Measurements from ENCODE around the gene GALNT9.

Gene GALNT9

DNA sequence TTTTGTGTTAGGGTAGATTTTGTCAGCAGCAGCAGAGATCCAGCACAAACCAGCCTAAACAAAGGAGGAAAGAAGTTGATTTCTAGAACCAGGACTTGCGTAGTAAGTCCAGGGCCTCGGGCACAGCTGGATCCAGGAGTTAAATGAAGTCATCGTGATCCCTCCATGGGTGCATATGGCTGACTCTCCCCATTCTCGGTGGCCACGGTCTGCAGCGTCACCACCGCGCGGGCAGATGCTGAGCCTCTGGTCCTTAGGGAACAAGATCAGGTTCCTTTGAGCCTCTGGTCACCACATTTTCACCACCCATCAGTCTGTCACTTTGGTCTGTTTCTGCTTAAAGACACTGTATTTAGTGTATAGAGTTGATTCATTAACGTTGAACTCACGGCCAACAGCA, 14.8 kb upstream of the GALNT9 start:
- no peak for DNase-seq

DNA sequence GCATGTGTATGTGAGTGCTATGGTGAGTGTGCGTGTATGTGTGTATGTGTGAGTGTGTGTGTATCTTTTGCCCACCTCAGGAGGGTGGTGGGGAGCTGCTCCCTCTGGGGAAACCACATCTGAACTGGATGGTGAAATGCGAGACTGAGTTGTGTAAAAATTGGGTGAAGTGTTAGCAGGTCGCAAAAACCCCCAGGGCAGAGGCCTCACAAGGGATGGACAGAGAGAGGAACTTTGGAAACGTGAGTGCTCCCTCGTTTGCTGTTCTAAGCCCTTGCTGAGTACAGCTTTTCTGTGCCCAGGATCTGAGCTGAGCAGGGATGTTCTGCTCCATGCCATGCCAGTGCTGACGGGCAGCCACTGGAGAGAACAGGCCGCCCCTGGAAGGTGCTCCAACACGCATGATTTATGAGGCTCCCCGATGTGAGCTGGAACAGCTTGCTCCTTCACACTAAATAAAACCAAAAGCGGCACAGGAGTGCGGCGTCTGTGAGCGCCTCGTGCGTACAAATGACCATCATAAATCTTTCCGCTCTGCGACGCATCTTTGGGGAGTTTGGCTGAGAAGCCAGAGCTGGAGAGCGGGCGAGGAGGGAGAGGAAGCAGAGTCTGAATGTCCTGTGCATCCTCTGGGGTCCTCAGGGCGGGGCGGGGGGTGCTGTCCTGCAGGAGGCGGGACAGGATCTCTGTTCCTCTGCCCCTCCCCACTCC, 14.1 kb upstream of the GALNT9 start:
- DNase-seq: no peak

DNA sequence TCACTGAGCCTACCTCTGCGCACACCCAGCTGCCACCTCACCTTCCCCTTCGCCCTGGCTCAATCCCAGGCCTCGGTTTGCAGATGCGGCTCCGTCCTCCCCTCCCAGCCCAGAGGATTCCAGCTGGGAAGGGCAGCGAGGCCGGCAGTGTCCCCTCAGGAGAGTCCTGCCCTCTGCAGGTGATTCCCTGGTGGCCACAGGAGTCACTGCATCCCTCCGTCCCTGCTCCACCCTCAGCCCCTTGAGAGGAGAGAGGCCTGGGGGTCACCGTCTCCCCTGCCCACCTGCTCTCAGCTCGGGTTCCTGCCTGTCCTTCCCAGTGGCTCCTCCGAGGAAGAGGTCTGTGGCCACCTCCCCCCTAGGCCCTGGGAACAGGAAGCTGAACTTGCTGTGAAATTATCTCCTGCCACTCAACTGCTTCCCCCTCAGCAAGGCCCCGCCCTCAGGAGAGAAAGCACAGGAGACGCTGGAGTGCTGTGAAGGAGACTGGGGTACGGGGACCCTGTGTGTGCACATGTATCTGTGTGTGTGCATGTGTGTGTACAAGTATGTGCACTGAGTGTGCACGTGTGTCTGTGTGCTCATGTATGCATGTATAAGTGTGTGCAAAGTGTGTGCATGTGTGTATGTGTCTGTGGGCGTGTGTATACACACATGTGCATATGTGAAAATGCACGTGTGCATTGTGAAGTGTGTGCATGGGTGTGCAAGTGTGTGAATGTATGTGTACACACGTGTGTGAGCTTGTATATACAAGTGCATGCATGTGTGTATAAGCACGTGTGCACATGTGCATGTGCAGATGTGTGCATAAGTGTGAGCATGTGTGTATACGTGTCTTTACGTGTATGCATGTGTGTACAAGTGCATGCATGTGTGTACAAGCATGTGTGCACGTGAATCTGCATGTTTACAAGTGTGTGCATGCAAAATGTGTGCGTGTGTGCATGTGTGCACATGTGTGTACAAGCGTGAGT, 13.2 kb upstream of the GALNT9 start:
- DNase-seq: no peak

DNA sequence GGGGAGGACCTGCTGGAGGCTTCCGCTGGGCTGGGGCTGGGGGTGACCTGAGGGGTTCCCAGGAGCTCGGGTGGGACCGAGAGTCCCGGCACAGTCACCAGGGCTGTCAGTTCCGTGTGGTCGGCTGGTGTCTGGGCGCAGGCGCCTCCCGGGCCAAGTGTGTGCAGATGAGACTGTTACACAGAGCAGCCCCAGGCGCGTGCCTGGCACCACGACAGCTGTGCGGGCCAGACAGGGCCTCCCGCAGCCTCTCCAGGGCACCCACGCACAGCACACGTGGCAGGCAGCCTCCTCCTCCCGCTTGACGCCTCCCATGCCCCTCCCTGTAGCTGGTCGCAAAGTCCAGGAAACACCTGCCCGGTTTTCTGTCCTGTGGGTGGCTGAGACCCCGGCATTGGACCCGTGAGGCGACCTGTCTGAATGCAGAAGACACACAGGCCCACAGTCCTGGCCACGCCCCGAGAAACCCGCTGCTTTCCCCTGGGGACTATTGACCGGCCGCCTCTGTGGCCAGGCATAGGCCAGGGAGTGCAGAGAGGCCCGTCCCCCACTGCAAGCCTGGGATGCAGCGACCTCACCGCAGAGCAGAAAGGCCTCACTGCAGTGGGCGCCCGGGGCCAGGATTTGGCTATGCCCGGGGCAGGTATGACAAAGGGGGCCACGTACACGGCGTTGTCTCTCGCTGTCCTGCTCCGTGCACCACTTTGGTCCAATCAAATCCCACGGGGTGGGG, 12.1 kb upstream of the GALNT9 start:
- no peak for DNase-seq

DNA sequence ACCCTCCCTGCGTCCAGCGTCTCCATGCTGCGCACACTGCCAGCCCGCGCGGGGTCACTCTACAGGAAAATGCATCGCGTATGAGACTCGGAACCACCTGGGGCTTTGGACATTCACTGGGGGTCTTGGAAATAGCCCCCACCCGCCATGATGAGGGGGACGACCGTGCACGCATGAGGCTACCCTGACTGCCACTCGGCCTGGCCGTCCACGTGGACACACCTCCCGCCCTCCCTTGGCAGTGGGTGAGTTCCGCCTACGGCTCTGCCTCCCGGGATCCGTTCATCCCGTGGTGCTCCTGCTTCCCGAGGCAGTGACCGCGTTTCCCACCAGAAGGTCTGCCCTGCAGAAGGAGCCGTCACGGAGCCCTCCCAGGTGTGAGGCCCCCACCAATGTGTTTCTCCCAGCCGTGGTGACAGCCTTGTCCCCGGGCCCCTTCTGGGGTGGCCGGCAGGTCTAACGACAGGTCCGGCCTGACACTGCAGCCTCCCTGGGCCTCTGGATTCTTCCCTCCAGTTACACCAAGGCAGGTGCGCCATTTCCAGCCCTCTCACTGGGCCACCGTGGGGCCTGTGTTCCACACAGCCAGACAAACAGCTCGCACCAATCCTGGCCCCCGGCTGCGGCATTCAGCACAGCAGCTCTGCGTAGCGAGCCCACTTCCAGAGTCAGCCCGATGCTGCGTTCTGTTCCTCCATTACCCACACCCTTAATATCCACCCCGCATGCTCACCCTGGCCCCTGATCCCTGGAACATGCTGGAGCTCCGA, 11.1 kb upstream of the GALNT9 start:
- DNase-seq: no peak

DNA sequence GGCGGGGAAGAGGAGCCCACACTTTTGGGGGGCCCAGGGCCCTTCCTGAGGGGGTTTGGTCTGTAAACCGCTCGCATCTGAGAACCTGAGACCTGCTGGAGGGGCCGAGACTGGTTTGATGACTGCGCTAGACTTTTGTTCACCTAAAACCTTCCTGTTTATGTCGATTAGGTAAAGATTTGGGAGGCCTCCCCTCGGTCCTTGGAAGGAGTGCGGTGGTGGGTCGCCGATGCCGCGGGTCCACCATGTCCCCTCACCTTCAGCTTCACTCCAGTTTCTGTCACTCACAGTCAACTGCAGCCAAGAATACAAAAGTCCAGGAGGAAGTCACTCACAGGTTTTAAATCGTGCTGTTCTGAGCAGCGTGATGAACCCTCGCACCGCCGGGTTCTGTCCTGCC, 10.5 kb upstream of the GALNT9 start:
- no peak for DNase-seq

DNA sequence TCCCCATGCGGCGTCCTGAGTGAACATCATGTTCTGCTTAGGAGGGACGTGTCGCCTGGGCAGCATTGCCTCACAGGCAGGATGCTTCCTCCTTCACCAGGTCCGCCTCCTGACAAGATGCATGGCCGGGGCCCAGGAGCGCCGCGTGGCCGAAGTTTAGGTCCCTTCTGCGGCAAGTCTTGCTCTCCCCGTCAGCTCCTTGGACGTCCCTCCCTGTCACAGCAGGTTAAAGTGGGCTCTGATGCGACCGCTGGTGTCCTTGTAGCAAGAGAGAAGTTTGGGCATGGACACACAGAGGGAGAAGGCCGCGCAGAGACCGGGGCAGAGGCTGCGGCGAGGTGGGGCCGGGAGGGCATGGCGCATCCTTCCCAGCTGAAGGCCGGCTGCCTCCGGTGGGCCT, 9.4 kb upstream of the GALNT9 start:
- DNase-seq: no peak

DNA sequence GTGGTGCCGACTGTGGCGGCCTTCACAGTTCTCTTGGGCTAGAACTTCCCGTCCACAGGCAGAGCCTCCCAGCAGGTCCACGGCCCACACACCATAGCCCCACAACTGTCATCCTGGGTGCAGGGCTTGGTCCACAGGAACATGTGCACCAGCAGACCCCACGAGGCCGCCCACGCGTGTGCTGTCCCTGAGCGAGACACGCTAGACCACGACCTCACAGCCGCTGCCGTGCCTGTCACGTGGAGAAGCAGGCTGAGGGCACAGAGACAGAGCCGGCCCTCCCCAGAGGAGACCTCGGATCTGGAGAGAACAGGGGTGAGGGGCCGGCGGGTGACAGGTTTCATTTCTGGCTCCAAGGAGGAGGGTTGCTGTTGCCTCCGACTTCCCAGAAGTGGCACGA, 8.9 kb upstream of the GALNT9 start:
- no peak for DNase-seq

DNA sequence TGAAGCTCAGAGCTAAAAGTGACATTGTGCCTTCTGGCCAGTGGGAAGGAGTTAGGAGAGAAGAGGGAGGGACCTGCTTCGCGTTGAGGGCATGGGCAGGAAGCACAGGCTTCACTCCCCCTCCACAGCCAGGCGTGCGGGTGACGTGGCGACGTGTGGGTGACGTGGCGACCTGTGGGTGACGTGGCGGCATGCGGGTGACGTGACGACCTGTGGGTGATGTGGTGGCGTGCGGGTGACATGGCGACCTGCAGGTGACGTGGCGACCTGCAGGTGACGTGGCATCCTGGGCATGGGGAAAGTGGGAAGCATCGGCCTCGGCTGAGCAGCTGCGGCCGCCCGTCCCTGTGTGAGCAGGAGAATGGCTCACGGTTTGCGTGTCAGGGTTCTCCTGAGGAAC, 8.2 kb upstream of the GALNT9 start:
- no peak for DNase-seq

DNA sequence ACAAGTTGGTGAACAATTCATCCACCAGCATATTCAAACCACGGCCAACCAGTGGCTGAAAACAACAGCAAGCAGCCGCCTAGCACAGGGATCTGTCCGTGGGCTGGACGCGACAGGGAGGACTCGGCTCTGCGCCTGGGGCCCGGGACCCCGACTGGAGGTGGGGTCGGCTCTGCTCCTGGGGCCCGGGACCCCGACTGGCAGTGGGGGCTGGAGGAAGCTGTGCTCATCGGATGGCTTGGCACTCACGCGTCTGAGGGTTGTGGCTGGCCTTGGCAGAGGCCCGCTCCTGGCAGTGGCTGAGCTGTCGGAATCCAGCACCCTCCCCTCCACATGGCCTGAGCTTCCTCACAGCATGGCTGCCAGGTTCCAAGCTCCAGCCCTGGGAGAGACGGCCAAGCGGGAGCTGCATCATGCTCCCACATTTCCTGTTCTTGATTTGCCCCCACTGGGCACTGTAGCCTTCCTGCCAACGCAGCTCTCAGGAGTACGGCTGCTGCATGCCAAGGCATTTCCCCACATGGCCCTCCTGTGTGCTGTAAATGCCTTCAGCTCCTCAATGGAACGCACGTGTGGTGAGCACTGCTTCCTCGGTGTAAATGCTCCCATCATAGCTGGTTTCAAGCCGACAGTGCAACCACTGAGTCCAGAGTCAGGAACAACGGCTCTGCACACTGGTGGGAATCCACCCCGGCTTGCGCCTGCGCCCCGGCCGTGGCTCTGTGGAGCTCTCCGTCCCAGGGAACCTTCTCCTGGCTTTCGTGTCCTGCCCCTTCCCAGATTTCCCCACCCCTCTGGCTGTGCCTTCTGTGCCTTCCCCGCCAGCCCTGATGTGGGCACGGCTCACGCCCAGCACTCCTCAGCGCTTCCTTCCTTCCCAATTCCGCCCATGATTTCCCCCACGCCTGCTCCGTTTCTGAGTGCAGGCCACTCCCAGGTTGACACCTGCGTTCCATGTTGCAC, 7.3 kb upstream of the GALNT9 start:
- DNase-seq: no peak

DNA sequence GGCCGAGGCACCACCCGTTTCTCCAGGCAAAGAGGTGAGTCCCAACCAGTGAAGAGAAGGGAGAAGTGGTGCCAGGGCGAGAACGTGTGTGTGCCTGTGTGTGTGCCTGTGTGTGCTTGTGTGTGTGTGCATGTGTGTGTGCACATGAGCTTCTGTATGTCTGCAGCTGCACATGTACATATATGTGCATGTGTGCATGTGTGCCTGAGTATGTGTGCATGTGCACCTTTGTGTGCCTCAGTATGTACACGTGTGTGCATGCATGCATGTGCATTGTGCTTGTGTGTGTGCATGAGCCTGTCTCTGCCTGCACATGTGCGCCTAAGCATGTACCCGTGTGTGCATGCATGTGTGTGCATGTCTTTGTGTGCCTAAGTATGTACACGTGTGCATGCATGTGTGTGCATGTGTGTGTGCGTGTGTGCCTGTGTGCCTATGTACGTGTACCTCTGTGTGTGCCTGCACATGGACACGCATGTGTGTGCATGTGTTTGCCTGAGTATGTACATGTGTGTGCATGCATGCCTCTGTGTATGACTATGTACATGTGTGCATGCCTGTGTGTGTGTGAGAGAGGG, 5.9 kb upstream of the GALNT9 start:
- DNase-seq: no peak

DNA sequence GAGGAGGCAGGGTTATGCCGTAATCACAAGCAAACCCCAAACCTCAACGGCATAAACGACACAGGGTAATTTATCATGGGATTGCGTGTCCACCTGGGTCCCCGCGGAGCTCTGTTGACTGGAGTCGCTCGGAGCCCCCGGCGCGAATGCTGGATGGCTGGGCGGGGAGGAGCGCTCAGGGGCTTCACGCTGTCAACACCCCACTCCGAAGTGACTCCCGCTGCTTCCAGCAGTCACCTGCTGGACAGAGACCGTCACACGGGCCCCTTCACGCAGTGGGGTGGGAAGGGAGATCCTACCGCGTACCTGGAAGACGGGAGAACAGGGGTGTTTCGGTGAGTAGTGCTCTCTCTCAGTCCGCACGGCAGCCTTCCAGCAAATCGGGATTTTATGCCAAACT, 4.4 kb upstream of the GALNT9 start:
- DNase-seq: no peak

DNA sequence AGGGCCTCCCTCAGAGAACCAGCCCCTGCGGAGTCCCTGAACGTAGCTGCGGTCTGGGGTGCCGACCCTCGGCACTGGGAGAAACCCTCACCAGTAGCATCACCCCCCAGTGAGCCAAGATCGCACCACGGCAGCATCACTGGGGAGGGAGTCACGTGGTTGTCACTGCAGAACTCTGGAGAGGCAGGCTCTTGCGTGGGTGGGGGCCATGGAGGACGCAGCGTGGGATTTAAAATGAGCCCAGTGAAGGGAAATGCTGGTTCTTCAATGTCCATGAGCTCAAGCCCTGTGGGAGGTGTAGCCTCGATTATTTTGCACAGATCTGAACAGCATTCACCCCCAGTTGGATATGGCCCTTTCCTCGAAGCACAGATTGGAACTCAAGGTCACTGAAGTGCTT, 3.9 kb upstream of the GALNT9 start:
- DNase-seq: no peak

DNA sequence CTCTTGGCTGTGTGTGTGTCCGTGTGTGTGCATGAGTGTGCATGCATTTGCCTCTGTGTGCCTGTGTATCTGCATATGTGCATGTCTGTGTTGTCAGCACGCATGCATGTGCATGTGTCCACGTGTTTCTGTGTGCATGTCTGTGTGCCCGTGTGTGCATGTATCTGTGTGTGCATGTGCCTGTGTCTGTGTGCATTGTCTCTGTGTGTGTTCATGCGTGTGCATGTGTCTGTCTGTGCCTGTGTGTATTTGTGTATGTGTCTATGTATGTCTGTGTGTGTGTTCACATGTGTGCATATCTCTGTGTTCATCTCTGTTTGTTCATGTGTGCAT, 1.1 kb upstream of the GALNT9 start:
- no peak for DNase-seq

DNA sequence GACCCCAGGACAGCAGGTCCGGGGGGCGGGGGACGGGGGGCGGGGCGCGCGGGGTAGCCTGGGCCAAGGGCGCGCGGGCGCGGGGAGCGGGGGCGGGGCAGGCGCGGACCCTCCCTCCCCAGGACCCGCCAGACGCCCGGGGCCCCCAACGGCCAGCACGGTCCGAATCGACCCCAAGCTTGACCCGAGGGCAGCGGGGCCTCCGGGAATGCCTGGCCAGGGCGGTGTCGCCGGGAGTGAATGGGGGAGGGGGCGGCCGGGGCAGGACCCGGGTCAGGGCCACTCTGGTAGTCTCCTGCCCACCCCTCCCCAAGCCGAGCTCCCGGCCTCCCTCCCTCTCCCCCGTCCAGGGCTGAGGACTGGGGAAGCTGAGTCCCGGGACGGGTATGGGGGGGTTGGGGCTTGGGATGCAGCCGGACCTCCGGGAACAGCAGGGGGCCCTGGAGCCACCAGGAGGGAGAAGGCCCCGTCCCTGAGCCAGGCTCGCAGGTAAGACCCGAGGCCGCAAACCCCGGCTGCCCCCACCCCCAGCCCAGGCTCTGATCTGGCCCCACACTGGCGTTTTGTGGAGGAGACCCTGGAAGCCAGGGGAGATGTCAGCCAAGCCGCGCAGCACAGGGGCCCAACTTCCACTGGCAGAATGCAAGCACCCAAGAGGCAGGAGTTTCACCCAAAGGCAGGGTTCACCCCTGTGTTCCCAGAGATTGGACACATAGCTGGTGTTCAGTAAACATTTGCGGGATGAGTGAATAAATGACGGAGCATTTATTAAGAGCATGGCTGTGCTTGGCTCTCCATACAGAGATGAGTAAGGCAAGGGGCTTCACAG, 545 bp upstream of the GALNT9 start:
- no peak for DNase-seq

DNA sequence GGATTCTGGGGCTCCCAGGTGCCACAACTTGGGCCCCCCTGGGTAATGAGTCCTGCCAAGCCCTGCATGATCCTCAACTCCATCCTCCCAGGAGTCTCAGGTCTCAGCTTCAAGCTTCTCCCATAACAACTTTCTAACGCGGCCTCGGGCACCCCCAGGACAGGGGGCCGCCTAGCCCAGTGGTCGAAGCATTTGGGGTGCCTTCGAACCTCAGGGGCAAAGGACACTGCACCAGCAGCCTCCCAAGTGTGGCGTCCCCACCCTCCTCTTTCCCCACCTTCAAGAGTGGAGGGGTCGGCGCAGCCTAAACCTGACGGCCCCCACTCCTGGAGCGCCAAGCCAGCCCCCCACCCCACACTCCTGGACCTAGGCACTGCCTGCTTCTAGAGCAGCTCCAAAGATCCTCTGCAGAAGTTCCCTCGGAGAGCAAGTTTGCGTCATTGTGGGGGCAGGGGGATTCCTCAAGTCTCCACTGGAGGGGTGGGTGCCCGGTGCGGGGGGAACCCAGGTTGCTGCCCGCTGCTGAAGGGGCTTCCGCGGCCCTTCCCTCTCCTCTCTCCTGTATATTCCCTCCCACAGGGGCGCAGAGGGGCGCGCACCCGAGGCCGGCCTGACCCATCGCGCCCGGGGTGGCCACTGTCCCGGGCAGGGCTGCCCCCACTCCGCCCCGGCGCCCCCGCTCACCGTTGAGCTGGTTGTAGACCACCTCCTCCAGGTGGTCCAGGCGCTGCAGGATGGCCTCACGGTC, 933 bp downstream of the GALNT9 start:
- DNase-seq: no peak

DNA sequence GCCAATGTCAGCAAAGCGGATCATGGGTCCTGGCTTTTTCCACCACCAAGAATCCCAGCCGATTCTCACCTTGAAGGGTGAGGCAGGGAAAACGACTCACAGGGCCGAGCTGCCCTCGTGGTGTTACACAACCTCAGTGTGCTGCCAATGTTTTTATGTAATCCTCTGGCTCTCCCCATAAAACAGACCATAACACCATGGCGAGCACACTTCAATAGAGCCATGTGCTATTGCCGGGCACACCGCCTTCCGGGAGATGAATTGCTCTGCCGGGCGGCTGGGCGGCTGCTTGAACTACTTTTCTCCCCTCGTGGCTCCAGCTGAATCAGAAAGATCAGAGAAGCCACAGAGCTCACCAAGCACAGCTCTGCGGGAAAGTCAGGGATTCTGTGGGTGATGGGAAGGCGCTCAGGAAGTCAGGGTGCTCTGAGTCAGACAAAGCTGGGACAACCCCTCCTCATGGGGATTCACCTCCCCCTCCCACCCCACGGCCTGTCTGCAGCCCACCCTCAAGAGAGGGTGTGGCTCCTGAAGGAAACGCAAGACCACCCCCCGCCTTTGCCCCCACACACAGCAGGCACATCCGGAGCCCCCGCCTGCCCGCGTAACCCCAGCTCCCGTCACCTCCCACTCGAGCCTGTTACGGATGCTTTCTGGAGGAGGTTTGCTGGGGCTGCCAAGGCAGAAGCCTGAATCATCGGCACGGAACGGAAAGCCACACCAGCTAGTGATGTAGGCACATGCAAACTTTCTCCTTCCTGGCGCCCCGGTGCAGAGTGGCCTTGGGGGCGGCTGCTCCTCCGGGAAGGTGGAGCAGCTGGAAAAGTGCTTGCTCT, 1.8 kb downstream of the GALNT9 start:
- no peak for DNase-seq

DNA sequence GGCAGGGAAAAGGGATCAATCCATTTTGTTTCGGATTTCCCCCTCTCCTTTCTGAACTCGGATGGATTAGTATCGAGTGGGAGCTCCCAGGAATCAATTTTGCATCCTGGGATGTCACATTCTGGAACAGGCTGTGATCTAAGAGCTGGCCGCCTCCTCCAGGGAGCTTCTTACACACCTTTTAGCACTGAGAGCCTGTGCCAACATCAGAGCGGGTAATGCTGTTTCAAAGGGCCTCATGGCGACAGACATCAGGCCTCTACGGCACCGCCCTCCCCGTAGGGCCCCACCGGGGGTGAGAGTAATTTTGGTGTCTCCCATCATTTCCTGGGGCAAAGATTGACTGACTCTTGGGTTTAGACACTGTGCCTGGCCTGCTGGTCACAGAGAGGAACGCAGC, 2.7 kb downstream of the GALNT9 start:
- no peak for DNase-seq

DNA sequence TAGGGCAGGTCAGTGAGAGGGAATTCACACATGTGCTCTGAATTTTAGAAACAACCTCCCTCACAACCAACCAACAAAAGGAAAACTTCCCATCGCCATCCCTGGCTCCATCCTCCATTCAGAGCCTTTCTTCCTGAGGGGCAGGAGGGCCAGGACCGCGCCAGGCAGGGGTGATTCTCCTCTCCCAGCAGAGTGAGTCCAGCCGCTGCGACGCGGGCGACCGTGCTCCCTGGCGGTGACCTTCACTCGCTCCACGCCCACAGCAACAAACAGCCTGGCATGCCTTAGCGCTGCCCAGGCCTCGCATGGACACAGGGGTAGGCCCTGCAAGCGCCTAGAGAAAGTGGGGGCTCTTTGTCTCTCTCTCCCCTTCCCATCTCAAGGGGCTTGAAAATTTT, 3.7 kb downstream of the GALNT9 start:
- DNase-seq: no peak

All from activated effector memory CD4-positive, alpha-beta T cell treated with Interleukin-2 at 50 U/mL for 16 hours (primary cell).